Glomerular visceral epithelial cell (primary cell): ENCODE results near the gene KLHL29.

Experiments used
- DNase-seq: peaks from one replicate; pipeline ENCODE4 v3.0.0-alpha.2; 2016; ENCODE audit errors: extremely low spot score

KLHL29 gene

DNA sequence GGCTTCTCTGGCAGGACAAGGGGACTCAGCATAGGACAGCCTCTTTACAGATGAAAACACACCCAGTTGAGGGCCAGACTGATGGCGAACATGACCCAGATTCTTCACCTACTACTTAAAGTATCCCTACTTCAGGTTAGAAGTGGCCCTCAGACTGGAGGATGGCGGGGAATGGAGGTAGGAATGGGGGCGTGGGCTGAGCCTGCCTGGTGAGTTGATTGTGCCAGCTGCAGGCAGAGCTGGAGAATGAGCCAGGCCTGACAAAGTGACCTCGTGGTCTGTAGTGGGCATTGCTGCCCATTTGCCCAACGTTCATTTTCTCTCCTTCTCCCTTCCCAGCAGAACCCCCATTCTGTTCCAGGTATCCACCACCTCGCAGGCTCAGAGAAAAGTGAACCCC is 186.1 kb downstream of the KLHL29 start:
- DNase-seq: no peak

DNA sequence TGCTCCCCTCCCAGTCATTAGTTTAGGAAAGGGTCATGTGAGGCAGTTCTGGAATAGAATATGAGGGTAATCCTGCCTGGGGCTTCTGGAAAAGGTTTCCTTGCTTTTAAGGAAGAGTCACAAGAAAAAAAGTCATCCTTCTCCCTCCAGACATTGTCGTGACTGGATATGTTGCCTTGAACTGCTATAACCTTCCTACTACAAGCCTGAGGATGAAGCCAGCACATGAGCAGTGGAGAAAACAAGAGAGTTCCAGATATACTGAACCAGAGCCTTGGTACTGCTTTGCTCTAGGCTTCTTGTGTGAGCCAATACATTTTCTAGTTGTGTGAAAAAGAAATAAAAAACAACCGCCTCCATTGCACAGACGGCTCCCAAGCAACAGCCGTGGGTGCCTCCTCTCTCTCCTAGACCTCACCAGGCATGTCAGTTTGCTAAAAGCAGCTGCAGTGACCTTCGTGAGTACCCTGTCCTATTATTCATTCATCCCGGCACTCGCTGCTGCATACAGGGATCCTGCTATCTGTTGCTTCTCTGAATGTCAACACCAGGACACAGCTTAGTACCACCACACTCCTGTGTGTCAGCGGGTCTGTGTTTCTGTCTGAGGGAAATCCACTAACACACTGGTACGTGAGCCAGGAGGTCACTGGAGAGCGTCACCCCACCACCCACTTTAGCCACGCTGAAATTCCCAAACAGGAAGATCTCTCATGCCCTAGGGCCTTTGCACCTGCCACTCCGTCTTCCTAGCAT is 186.7 kb downstream of the KLHL29 start:
- no peak for DNase-seq

GRCh38 chr2:23574919-23575654 is 190.1 kb downstream of the KLHL29 start:
- no peak for DNase-seq

- DNase-seq: no peak
Measured at GRCh38 chr2:23578964-23579671, 194.1 kb downstream of the KLHL29 start.

DNA sequence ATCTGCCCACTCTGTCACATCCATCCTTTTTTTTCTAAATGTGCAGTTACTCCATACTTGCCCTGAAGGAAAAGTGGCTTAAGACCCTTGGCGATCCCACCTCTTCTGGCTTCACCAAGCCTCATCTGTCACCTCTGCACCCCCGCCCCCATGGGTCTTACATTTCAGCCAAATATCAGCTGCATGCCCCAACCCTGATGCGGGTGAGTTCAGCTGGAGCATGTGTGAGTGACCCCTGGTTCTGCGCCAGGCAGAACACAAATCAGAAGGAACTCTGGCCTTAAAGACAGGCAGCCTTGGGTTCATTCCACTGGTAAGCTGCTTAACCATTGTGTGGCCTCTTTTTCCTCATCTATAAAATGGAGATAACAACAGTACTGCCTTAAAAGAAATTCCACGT is 194.7 kb downstream of the KLHL29 start:
- no peak for DNase-seq

GRCh38 chr2:23583467-23583866 is 198.5 kb downstream of the KLHL29 start:
- no peak for DNase-seq

DNA sequence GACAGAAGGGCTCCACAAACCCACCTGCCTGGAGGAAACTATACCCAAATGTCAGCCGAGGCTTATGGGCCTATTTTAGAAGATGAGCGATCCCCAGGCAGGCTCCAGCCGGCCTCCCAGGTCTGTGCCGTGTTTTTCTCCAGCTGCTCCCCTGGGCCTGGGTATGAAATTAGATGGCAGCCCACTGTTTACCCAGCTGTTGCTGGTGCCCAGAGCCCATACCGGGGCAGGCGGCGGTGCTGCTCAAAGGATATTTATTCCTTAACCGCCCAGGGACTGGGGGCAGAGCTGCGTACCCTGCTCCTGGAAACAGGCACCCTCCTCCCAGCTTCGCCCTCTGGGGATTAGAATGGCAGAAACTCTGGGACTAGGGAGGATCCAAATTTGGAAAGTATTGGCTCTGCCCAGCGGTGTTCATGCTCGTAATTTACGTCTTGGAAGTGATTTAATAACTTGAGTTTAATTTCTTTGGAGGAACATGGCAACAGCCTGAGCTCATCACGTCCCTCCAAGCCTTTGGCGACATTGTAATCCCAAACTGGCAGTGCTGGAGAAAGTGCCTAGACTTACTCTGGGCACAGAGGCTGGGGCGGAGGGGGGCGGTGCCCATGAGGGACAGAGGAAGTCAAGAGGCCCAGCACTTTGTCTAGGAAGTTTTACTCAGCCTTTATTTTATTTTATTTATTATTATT is 199.2 kb downstream of the KLHL29 start:
- DNase-seq: no peak

GRCh38 chr2:23585273-23586170 is 200.5 kb downstream of the KLHL29 start:
- no peak for DNase-seq

GRCh38 chr2:23586741-23587306 is 201.8 kb downstream of the KLHL29 start:
- DNase-seq: no peak

DNA sequence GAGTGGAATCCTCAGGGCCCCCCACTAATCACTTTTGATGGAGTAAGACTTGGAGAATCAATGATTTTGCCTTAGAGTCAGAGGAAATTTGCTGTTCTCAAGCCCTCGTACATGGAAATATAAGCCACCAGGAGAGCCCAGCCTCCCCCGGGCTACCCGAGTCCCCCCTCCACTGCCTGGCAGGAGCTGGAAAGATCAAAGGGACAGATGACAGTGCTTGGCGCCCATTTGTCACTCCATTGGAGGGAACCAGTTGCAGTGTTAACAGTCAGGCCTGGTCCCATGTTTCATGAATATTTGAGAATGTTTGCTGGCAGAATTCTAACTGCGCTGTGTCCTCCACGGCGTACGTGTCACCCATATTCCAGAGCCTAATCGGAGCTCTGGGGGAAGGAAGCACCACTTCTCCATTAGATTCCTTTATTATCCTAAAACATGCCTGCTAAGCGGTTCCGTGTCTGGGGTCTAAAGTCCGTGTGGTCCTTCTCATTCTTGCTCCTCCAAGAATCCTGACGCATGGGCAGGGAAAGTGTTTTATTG is 202.4 kb downstream of the KLHL29 start:
- DNase-seq: no peak

DNA sequence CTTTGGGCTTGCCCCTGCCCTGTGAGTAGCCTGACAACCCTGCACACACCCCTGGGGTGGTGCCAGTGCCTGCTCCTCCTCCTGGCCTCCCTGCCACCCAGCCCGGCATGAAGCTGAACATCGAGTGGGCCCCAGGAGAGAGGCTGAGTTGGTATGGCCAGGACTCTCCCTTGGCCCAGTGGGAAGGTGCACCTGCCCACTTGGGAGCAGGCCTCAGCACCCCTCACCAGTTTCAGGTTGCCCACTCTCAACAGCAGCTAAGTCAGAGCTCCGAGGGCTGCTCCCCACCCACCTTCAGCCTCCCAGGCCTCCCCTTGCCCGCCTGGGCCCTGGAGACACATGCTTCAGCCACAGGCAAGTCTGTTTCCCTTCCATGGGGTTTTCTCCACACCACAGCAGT is 203.1 kb downstream of the KLHL29 start:
- DNase-seq: no peak

- DNase-seq: no peak
Measured at GRCh38 chr2:23588508-23589201, 203.7 kb downstream of the KLHL29 start.

- DNase-seq: no peak
Measured at GRCh38 chr2:23589220-23589647, 204.3 kb downstream of the KLHL29 start.

- no peak for DNase-seq
Measured at GRCh38 chr2:23589739-23590138, 204.8 kb downstream of the KLHL29 start.

- DNase-seq: no peak
Measured at GRCh38 chr2:23590241-23590869, 205.4 kb downstream of the KLHL29 start.

GRCh38 chr2:23591111-23591510 is 206.1 kb downstream of the KLHL29 start:
- DNase-seq: no peak

DNA sequence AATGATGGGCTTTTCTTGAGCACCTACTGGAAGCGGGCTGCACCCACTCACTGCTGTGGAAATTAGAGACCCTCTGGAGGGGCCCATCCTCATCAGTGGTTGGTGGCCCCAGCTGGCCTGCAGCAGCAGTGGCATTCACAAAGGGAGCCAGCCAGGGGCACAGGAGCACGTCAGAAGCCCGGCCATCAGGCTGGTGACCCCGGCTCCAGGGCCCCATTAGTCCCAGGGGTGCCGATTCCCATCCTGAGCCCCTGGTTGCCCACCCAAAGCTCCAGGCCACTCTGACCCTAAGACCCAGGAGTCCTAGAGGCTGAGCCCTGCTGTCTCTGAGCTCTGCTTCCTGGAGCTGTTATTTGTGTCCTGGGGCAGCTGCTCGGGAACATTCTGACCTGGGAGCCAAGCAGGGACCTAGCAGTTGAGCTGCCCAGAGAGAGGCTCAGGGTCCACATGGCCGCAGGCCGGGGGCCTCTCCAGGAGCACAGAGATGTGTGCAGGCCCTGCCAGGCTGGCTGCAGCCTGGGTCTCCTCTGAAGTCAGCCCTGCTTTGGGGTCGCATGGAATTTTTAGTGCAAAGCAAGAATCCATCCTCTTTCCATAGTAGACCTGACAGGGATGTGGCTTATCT is 207.2 kb downstream of the KLHL29 start:
- no peak for DNase-seq

GRCh38 chr2:23592898-23593751 is 208.1 kb downstream of the KLHL29 start:
- no peak for DNase-seq
